Endometrium (tissue), 2 donors: ENCODE measurements around the gene NME2.
"Not testable (repeated sequence)": the region's sequence is repeated elsewhere in the genome, so short reads cannot be mapped to it uniquely, and the experiment has no call there.

Source experiments
- FAIRE-seq: peaks from 2 replicates; lab custom pipeline; 2012; peaks lifted over from hg19 to GRCh38; lab: Jason Lieb, UNC
- donor health status: control.
- donor health status: control.

NME2 gene

DNA sequence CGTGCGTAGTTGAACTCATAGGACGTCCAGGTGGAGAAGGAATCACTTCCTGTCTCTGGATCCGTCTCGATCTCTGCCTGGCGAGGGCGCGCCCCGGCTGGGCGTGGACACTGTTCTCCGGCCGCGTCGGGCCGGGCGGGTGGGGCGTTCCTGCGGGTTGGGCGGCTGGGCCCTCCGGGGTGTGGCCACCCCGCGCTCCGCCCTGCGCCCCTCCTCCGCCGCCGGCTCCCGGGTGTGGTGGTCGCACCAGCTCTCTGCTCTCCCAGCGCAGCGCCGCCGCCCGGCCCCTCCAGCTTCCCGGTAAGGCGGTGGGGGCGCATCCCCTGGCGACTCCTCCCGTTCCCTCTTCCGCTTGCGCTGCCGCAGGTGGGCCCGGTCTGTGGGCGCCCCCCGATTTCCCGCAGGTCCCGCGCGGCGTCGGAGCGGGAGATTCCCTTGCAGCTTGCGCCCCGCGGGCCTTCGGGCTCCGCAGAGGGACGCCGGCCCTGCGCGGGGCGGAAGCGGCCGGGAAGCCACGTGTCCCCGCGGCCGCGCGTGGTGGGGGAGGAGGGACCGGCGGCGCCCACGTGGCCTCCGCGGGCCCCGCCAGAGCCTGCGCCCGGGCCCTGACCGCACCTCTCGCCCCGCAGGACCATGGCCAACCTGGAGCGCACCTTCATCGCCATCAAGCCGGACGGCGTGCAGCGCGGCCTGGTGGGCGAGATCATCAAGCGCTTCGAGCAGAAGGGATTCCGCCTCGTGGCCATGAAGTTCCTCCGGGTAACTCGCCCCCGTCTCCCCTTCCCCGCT is at the start of gene NME2:
Gene NME2, plus strand, starts transcription at position 214 of the 789 bp plus-strand sequence. Its CDS starts 420 bp downstream, at position 634.
- no peak for FAIRE-seq

DNA sequence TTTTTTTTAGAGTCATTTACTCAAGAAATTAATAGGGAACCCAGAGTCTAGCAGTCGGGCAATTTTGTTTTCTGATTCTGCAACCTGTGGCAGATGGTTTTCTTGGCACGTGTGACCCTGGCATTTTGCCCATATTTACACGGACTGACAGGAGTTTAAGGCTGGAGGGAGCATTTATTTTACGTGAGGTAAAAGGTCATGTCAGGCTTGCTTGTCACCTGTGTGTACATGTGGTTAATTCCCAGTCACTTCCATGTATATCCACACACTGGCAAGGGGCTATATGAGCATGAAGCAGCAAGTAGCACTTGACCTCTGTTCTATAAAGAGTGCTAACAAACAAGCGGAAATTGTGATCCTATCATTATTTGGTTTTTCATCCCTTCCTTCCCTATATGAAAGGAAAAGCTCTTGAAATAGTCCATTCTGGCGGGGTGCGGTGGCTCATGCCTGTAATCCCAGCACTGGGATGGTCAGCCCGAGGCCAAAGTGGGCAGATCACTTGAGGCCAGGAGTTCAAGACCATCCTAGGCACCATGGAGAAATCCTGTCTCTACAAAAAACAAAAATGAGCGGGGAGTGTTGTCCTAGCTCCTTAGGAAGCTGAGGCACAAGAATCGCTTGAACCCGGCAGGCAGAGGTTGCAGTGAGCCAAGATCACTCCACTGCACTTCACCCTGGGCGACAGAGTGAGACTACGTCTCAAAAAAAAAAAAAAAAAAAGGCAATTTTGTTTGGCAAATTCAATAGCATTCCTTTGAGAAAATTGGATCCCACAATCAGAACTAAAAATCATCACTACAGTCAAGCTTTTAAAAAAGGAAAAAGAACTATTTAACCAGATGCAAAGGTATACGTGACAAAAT is 47.6 kb upstream of the NME2 start:
- no peak for FAIRE-seq

DNA sequence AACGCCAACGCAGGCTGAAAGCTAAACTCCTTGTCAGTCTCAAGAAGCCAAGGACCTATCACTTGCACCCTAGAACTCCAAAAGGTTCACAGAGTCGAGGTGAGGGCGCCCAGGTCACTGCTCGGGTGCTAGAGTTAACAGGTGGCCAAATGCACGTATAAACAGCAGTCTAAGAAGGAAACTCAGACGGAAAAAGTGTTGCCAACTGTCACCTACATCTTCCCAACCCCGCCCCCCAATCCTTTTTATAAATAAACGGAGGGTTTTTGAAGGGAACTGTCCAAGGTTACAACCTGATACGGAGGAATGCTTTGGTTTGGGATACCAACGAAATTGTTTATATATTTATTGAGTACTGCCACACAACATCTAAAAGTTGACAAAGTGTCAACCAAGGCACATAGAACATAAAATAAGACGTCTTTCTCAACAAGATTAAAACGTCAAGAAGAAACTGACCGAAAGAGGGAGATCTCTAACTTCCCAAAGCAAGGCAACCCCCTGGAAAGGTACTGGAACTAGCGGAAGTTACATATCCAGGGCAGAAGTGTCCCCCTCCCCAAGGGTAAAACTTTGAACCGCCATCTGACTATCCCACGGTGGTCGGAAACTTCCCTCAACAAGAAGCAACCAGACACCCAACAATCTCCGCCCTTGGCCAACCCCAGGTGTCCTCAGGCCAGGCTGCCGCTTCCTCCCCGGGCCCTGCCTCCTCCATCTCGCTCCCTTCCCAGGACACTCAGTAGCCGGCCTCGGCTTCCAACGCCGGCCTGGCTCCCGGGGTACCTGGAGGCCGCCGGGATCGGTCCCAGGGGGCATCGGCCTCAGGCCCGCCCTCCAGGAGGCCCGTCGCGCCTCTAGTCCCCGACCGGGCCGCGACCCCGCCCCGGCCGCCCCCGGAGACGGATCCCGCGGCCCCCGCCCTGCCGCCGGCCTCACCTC is 46.5 kb upstream of the NME2 start:
- FAIRE-seq = no peak

DNA sequence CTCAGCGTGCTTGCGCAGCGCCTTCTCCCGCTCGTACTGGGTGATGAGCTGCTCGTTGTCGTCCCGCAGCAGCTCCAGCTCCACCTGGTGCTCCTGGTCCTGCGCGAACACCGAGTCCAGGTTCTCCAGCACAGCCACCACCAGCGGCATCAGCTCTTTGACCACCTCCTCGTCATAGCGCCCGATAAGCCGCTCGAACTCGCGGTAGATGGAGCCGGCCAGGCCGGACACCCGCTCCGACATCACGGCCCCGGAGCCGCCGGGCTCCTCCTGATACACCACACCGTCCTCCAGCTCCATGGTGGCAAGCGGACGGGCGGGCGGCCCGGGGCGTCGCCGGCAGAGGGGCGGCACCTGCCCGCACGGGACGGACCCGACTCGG is 45.9 kb upstream of the NME2 start:
- FAIRE-seq = no peak

DNA sequence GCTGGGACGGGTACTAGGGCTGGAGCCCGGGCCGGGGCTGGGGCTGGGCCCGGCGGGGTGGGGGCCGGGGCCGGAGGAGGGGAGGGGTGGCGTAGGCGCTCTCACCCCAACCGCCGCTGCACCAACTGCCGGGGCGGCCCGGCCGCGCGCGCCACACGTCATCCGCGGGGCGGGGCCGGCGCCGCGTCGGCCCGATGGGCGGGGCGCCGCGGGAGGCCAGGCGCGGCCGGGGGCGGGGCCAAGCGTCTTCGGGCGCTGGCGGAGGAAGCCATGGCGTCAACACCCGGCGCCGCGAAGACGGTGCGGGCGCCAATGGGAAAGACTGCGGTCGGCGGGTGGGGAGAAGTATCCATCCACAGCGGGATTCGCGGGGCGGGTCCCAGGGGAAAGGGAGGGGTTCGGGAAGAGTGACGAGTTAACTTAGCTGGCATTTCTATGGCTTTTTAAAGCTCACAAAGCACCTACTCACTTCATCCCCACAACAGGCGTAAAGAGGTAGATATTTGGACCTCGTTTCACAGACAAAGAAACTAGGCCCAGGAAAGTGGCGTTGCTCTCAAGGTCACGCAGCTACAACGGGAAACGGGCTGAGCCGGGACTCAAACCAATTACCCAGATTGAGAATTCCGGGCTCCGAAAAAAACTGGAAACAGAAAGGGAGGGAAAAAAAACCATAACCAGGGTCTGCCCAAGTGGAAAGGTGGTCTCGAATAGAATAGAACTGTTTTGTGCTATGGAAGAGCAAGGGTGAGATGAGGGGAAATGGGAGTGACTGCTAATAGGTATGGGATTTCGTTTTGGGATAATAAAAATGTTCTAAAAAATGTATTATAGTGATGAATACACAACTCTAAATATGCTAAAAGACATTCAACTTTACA is 45.2 kb upstream of the NME2 start, which contains the start of gene SPAG9:
Gene SPAG9, minus strand, starts transcription at position 130 of the 881 bp plus-strand sequence. CDS start 212 bp downstream, outside the sequence.
- FAIRE-seq = no peak

DNA sequence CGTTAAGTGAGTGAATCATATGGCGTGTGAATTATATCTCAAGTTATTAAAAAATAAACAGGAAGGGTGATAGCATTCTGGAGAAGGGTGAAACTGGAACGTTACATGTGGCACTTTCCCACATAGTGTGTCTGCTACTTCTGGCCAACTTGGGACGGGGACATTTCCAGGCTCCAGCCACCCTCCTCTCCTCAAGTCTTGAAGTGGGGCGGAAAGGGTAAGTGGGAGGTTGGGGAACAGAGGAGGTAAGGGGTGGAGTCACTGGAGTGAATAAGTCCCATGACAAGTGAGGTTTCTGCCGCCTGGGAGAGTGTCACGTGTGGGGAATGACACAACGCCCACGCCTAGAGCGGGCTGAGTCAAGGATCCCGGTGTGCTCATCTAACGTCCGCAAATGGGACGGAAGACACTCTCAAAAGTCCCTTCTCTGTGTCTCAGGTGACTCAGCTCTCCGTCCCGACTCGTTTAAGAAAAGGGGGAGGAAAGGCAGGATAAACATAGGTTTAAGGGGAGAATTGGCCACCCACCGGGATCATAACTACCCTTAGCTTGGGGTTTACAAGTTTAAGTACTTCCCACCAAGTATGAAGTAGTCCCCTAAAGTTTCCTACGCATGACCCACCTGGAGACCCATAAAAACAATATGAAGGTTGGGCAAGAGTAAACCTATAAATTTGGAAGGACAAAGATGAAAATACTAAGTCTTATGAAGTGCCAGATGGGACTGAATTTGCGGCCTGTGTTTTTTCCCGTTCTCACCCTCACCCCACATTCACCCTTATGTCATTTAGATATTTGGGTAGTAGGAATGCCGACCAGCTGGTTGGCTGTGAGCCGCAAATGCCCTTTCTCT is 44.4 kb upstream of the NME2 start:
- FAIRE-seq = no peak

DNA sequence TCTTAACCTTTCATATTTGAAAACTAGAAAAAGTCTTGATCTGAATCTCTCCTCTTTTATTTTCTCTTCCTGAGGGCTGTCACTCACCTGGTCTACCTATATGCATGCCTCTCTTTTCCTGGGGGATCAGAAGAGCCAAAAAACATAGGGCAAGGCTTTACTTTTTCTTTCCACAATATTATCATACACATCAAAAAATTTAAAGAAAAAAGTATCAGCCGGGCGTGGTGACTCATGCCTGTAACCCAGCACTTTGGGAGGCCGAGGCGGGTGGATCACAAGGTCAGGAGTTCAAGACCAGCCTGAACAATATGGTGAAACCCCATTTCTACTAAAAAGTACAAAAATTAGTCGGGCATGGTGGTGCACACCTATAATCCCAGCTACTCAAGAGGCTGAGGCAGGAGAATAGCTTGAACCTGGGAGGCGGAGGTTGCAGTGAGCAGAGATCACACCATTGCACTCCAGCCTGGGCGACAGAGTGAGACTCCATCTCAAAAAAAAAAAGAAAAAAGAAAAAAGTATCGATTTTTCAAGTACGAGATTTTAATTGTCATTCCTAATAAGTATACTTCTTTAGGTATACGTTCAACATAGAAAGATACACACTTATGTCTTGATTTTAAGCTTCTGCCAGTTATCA is 43.6 kb upstream of the NME2 start:
- not testable (repeated sequence) for FAIRE-seq

DNA sequence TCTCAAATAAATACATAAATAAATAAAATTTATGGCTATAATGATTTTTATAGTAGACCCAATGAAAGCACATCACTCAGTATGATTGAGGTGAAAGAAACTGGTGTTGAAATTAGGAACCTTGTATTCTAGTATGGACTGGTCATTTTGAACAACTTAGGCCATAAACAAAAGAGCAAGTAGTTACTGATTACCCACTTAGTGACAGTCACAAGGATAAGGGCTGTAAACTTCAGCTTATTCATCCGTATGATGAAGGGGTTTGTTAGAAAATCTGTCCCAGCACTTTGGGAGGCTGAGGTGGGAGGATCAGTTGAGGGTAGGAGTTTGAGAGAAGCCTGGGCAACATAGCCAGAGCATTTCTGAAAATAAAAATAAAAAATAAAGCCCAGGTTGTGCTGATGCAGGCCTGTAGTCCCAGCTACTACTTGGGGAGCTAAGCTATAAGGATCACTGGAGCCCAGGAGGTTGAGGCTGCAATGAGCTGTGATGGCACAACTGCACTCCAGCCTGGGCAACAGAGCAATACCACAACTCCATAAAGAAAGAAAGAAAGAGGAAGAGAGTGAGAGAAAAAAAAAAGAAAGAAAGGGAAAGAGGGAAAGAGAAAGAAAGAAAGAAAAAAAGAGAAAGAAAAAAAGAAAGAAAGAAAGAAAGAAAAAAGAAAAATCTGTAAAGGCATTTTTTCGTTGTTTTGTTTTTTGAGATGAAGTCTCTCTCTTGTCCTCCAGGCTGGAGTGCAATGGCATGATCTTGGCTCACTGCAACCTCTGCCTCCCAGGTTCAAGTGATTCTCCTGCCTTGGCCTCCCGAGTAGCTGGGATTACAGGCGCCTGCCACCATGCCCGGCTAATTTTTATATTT is 41.3 kb upstream of the NME2 start:
- no peak for FAIRE-seq

DNA sequence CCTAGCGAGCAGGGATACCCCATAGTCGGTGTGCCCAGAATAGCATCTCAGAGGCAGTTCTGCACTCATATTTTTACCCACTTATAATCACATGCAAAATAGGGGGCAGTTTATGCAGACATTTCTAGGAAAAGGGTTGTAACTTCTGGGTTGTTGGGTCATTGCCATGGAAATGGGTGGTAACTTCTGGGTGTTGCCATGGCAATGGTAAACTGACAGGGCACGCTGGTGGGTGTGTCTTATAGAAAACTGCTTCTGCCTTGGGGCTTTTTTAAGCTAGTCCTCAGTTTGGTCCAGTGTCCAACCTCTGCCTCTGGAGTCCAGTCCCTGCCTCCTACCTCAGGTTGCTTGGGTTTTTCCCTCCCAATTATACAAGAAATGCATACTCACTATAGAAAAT is 38.1 kb upstream of the NME2 start:
- FAIRE-seq = no peak

DNA sequence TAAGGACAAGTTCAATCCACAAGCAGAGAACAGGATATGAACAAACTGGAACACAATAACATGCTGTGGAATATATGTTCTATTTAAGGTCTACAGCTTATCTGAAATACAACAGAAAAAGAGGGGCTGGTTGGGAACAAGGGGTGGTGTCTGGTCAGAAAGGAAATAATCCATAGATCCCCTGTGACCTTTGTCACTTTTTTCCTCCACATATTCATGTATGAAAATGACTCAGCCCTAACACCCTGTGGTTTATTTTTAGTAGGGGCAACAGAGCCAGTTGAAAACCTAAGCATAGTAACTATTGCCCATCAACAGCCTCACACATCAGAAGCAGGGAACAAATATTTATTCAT is 33.3 kb upstream of the NME2 start:
- FAIRE-seq = no peak

DNA sequence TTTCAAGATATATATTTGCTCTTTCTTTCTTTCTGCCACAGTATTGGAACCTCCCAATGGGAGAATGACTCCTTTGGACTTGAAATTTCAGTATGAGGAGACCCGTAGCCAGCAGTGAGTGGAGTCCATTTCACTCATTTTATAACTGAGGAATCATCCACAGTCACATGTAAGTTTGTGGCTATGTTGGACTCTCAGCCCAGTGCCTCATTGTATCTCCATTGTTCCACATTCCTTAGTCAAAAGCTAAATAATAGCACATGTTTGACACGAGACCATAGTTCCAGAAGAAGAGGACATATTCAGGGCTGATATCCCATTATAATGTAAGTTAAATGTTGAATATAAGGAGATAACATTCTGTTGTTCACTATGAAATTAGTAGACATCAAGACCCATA is 32.8 kb upstream of the NME2 start:
- FAIRE-seq = no peak

DNA sequence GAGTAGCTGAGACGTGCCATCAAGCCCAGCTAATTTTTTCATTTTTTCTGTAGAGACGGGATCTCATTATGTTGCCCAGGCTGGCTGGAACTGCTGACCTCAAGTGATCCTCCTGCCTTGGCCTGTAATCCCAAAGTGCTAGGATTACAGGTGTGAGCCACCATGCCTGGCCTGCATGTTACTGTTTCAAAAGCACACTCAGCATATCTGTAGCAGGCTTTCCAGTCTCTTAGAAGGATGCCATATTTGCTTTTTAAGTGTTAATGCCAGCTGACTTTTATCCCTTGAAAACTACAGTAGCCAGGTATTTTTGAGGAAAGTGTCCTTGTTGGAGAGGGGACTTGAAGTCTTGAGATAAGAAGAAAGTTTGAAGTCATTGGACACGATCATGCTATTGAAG is 30.3 kb upstream of the NME2 start:
- FAIRE-seq = no peak

DNA sequence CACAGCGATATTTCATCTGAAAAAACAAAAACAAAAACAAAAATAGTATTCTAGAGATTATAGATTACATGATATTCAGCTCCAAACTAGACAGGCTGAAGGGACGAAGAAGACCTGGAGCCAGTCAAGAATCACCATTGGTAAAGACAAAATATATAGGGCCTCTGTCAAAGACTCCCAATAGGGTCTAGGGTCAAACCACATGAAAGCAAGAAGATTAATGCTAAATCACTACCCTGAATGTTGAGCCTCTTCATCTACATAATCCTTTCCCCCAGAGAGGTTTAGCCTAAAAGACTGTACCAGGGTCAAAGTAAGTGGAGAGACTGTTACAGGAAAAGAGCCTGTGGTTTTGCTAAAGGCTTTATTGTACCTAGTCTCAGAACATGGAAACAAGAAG is 23.6 kb upstream of the NME2 start:
- FAIRE-seq = no peak

DNA sequence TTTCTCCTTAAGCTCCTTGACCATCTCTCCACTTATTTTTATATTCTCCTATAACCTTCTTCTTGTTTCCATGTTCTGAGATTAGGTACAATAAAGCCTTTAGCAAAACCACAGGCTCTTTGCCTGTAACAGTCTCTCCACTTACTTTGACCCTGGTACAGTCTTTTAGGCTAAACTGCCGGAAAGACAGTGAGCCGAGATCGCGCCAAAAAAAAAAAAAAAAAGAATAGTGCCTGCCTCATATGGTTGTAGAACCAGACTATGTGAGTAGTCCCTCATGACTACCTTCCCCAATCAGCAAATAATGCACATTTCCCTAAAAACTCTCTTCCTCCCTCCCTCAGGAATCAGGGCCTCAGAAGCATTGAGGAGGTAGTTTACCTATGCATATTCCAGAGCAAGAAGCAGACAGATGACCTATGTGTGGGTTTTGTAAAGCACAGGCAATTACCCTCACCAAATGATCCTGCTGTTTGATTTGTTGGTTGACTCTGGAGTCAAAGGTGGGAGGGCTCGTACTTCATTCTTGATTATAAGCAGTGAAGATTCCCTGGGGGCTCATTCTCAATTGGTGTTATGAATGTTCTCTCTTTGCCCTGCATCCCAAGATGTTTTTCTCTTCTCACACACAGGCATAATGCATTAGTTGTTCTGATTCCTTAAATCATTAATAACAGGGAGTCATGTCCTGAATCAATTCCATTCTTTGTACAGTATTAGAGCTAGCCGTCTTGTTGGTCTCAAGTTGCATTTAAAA is 21.8 kb upstream of the NME2 start:
- FAIRE-seq = no peak

DNA sequence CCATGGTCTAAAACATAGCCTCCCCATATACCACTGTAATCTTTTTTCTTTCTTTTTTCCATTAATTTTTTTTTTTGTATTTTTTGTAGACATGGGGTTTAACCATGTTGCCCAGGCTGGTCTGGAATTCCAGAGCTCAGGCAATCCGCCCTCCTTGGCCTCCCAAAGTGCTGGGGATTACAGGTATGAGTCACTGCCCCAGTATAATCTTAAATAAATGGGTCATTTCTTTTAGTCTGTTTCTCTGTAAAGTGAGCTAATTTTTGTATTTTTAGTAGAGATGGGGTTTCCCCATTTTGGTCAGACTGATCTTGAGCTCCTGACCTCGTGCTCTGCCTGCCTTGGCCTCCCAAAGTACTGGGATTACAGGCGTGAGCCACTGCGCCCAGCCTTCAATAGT is 18.6 kb upstream of the NME2 start:
- FAIRE-seq = no peak

DNA sequence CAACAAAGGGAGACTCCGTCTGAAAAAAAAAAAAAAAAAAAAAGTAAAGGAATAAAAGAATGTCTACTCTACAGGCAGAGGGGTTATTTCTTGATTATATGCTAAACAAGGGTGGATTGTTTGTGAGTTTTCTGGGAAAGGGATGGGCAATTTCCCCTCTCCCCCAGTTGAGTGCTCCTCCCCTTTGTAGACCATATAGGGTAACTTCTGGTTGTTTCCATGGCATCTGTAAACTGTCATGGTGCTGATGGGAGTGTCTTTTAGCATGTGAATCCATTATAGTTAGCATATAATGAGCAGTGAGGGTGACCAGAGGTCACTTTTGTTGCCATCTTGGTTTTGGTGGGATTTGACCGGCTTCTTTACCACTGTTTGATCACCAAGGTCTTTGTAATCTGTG is 17.0 kb upstream of the NME2 start:
- FAIRE-seq = no peak

DNA sequence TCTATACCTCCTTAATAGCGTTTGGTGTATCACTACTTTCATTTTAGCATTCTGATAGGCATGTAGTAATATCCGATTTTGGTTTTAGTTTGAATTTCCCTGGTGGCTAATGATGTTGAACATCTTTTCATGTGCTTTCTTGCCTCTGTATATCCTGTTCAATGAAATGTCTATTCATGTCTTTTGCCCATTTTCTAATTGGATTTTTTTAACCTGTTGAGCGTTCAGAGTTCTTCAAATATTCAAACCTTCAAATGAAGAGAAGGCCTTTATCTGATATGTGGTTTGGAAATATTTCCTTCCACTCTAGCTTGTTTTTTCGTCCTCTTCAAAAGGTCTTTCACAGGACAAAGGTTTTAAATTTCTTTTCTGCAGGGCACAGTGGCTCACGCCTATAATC is 15.3 kb upstream of the NME2 start:
- no peak for FAIRE-seq

DNA sequence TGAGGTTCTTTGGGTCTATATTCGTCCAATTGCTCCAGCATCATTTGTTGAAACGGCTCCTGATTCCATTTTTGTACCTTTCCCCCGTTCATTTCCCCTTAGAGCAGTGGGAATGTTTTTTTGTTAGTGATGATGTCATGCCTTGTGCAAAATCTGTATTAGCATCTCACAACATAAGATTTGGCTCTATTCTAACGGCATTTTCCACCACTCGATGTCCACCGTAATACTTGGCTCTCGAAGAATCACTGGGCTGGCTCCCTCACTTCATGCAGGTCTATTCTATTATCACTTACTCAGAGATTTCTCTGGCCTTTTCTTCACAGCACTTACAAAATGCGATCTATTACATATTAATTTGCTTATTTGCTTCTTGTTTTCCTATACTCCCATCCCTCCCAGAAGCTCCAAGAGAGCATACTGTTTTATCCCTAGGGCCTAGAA is 13.4 kb upstream of the NME2 start:
- no peak for FAIRE-seq
